Measurements from ENCODE around the gene ART5.

- TF ChIP-seq CTCF (conservative IDR thresholded peaks at IDR 0.05 in 1 of 2, IDR thresholded peaks at IDR 0.05 in 1 of 2; ENCODE audit: low read depth in 1 of 2, low read length in 2 of 2) (no peak), EZH2 (IDR thresholded peaks at IDR 0.05; ENCODE audit: low read length, missing control alignments) (no peak)
Measured at GRCh38 chr11:3664032-3664630, 22.3 kb upstream of the ART5 start.

Data from fibroblast of lung (primary cell).